A549 (cell line): ENCODE results near the gene GOT1.

Source experiments
- BHLHE40 ChIP-seq: IDR thresholded peaks from 2 replicates; pipeline ENCODE4 v1.6.1; 2012; ENCODE audit warnings: low read depth, low read length, inconsistent platforms
- CHD2 ChIP-seq: fragments of 150-350 bp; IDR thresholded peaks from 2 replicates; pipeline ENCODE4 v1.6.1; 2014; ENCODE audit warnings: low read length; ENCODE audit not compliant: partially characterized antibody
- EHMT2 ChIP-seq: fragments of 200-600 bp; sonication (generic); IDR thresholded peaks from 2 replicates; pipeline ENCODE4 v1.6.1; 2016; ENCODE audit warnings: antibody characterized with exemption, low read depth, mild to moderate bottlenecking, moderate library complexity
- PHF8 ChIP-seq: fragments of 200-600 bp; sonication (generic); IDR thresholded peaks from 2 replicates; pipeline ENCODE4 v1.6.1; 2016; ENCODE audit warnings: low read depth, mild to moderate bottlenecking, antibody characterized with exemption, moderate library complexity, borderline replicate concordance
- TF ChIP-seq, protein P1 (sequence below): IDR thresholded peaks from 2 replicates; pipeline ENCODE4 v1.6.1; 2012
- TF ChIP-seq, protein P2 (sequence below): fragments of >200 bp; sonication (Bioruptor Twin); formaldehyde crosslinking; IDR thresholded peaks from 3 replicates; pipeline ENCODE4 v1.5.1; 2016
- TF ChIP-seq, protein P3 (sequence below): fragments of 200-600 bp; sonication (generic); IDR thresholded peaks from 2 replicates; pipeline ENCODE4 v1.6.1; 2016; ENCODE audit warnings: antibody characterized with exemption, mild to moderate bottlenecking, moderate library complexity

DNA sequence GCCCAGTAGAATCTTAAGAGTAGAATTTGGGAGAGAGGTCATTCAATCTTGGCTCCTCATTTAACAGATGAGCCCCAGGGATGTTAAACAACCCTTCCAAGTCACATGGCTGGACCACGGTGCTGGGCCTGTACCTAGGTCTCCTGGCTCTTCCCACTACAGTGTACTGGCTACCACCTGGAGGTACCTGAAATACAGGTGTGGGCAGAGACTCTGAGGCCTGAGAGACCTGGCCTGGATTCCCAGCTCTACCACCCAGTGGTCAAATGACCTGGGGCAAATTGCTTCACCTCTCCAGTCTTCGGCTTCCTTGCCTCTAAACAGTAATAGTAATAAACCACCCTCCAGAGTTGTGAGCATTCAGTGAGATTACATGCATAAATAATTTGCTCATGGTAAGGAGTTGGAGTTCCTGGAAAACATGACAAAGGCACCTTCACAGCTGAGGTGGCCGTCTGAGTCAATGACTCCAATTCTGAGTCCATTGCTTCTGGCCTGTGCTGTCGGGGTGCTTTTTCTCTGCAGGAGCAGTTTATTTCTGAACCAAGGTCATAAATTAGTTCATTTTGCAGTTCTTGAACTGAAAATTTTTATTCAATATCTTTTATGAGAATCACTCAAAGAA, 2.7 kb downstream of the GOT1 start:
- TF ChIP-seq, protein P1, sequence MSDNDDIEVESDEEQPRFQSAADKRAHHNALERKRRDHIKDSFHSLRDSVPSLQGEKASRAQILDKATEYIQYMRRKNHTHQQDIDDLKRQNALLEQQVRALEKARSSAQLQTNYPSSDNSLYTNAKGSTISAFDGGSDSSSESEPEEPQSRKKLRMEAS: no peak
- TF ChIP-seq, protein P2, sequence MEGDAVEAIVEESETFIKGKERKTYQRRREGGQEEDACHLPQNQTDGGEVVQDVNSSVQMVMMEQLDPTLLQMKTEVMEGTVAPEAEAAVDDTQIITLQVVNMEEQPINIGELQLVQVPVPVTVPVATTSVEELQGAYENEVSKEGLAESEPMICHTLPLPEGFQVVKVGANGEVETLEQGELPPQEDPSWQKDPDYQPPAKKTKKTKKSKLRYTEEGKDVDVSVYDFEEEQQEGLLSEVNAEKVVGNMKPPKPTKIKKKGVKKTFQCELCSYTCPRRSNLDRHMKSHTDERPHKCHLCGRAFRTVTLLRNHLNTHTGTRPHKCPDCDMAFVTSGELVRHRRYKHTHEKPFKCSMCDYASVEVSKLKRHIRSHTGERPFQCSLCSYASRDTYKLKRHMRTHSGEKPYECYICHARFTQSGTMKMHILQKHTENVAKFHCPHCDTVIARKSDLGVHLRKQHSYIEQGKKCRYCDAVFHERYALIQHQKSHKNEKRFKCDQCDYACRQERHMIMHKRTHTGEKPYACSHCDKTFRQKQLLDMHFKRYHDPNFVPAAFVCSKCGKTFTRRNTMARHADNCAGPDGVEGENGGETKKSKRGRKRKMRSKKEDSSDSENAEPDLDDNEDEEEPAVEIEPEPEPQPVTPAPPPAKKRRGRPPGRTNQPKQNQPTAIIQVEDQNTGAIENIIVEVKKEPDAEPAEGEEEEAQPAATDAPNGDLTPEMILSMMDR: no peak
- TF ChIP-seq EHMT2 (no peak), BHLHE40 (no peak), PHF8 (no peak), CHD2 (no peak)
- TF ChIP-seq, protein P3, sequence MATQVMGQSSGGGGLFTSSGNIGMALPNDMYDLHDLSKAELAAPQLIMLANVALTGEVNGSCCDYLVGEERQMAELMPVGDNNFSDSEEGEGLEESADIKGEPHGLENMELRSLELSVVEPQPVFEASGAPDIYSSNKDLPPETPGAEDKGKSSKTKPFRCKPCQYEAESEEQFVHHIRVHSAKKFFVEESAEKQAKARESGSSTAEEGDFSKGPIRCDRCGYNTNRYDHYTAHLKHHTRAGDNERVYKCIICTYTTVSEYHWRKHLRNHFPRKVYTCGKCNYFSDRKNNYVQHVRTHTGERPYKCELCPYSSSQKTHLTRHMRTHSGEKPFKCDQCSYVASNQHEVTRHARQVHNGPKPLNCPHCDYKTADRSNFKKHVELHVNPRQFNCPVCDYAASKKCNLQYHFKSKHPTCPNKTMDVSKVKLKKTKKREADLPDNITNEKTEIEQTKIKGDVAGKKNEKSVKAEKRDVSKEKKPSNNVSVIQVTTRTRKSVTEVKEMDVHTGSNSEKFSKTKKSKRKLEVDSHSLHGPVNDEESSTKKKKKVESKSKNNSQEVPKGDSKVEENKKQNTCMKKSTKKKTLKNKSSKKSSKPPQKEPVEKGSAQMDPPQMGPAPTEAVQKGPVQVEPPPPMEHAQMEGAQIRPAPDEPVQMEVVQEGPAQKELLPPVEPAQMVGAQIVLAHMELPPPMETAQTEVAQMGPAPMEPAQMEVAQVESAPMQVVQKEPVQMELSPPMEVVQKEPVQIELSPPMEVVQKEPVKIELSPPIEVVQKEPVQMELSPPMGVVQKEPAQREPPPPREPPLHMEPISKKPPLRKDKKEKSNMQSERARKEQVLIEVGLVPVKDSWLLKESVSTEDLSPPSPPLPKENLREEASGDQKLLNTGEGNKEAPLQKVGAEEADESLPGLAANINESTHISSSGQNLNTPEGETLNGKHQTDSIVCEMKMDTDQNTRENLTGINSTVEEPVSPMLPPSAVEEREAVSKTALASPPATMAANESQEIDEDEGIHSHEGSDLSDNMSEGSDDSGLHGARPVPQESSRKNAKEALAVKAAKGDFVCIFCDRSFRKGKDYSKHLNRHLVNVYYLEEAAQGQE: no peak
